Measurements from ENCODE around the gene DISC1. TPM values are rescaled to one million over a fixed set of nuclear protein-coding genes. Genes with fewer than 3 reads are reported as not detected.

Gene DISC1
- polyA plus RNA-seq, 1 of the 3 experiments (the other 2 are of a cell fraction): 1.7 TPM

- TF ChIP-seq REST (IDR thresholded peaks at IDR 0.05; ENCODE audit: low read depth, low read length): no peak
- no peak for TF ChIP-seq RFX5 (IDR thresholded peaks at IDR 0.05; ENCODE audit: low read length)
- no peak for TF ChIP-seq FOXJ3 (CRISPR knock-in tag; IDR thresholded peaks at IDR 0.05)
- TF ChIP-seq TCF12 (IDR thresholded peaks at IDR 0.05): no peak
- no peak for TF ChIP-seq CHD2 (IDR thresholded peaks at IDR 0.05; ENCODE audit: low read length, partially characterized antibody)
- TF ChIP-seq MAX (IDR thresholded peaks at IDR 0.05; ENCODE audit: low read depth): no peak
- no peak for TF ChIP-seq FOXM1 (IDR thresholded peaks at IDR 0.05; ENCODE audit: low read depth)
- no peak for TF ChIP-seq EP300 (IDR thresholded peaks at IDR 0.05; ENCODE audit: borderline replicate concordance in 1 of 2, low read depth in 1 of 2, low read length in 1 of 2)
- no peak for TF ChIP-seq TAF1 (IDR thresholded peaks at IDR 0.05; ENCODE audit: borderline replicate concordance, low read depth, low read length)
- no peak for TF ChIP-seq GABPA (IDR thresholded peaks at IDR 0.05; ENCODE audit: low read depth)
- no peak for TF ChIP-seq POLR2AphosphoS5 (IDR thresholded peaks at IDR 0.05; ENCODE audit: low read depth, low read length)
These were observed 392.4 kb downstream of the DISC1 start (continued) for GRCh38 chr1:232019026-232019340.

GRCh38 chr1:232020352-232020751, 393.8 kb downstream of the DISC1 start:
- no peak overlapping the region for H2AFZ ChIP-seq (ENCODE audit: low read depth)
- ChIA-PET POLR2A (no interaction called here), CTCF (no interaction called here)
- no peaks in the 10 kb centered on the region for H3K79me2 ChIP-seq (ENCODE audit: insufficient read depth)
- H3K4me2 ChIP-seq: no peak overlapping the region
- no peaks in the 10 kb centered on the region for H4K20me1 ChIP-seq (ENCODE audit: insufficient read depth)
- no peaks in the 10 kb centered on the region for H3K27me3 ChIP-seq (ENCODE audit: insufficient read depth)
- WGBS (ENCODE audit: low lambda C conversion rate): 89% methylated on average over 1 of the region's 1 CpG
- no peak overlapping the region for H3K9ac ChIP-seq
- no peaks in the 10 kb centered on the region for H3F3A ChIP-seq (replicated peaks; ENCODE audit: insufficient read depth)
- no peak overlapping the region for H3K4me3 ChIP-seq (ENCODE audit: low read depth in 2 of 2, low read length in 1 of 2)
- TF ChIP-seq USF1 (IDR thresholded peaks at IDR 0.05; ENCODE audit: borderline replicate concordance, low read depth) (no peak), PBX3 (IDR thresholded peaks at IDR 0.05) (no peak), FOXJ3 (CRISPR knock-in tag; IDR thresholded peaks at IDR 0.05) (no peak), FOSL2 (IDR thresholded peaks at IDR 0.05; ENCODE audit: borderline replicate concordance, low read depth) (no peak), YY1 (IDR thresholded peaks at IDR 0.05; ENCODE audit: low read depth) (no peak), JUND (IDR thresholded peaks at IDR 0.05) (no peak), EP300 (IDR thresholded peaks at IDR 0.05; ENCODE audit: borderline replicate concordance in 1 of 2, low read depth in 1 of 2, low read length in 1 of 2) (no peak), CTCF (IDR thresholded peaks at IDR 0.05) (no peak), RAD21 (IDR thresholded peaks at IDR 0.05; ENCODE audit: low read length) (no peak)
- no peak overlapping the region for H3K27ac ChIP-seq (ENCODE audit: low read depth in 2 of 2, low read length in 1 of 2)
- DNase-seq: no peak
- no peaks in the 10 kb centered on the region for H3K36me3 ChIP-seq (replicated peaks in 1 of 2; ENCODE audit: control insufficient read depth in 1 of 2, insufficient read depth in 2 of 2, low read length in 1 of 2)
- H3K4me1 ChIP-seq (ENCODE audit: control insufficient read depth in 1 of 2, insufficient read depth in 2 of 2, low read depth in 1 of 2, low read length in 1 of 2): peaks cover 0 to 30% of the 10 kb centered on the region in 2 experiments; a peak in 2 of 4 replicates
- H3K9me2 ChIP-seq: no peaks in the 10 kb centered on the region
- H3K9me3 ChIP-seq: no peaks in the 10 kb centered on the region

All from SK-N-SH (cell line).